ENCODE results near the gene OR3A1. TPM values are rescaled to one million over a fixed set of nuclear protein-coding genes. Genes with fewer than 3 reads are reported as not detected.

OR3A1 gene
- total RNA-seq, 1 experiment from 2014 or later = not detected

Other genes starting within 250 kb of the OR3A1 start
- not detected in 2 replicates for gene OR1D5, start 234.8 kb downstream of the OR3A1 start, total RNA-seq (2014; rRNA removed; shearing (Covaris generic))
- not detected in 2 replicates for gene OR1D2, start 193.9 kb downstream of the OR3A1 start, total RNA-seq (2014; rRNA removed; shearing (Covaris generic))
- gene OR1G1, start 170.8 kb downstream of the OR3A1 start, total RNA-seq (2014; rRNA removed; shearing (Covaris generic)) = not detected in 2 replicates
- not detected in 2 replicates for gene OR1A2, start 100.8 kb downstream of the OR3A1 start, total RNA-seq (2014; rRNA removed; shearing (Covaris generic))
- gene OR1A1, start 90.7 kb downstream of the OR3A1 start, total RNA-seq (2014; rRNA removed; shearing (Covaris generic)) = not detected in 2 replicates
- gene OR3A2, start 87.9 kb upstream of the OR3A1 start, total RNA-seq (2014; rRNA removed; shearing (Covaris generic)) = not detected in 2 replicates
- not detected in 2 replicates for gene OR1E1, start 100.0 kb upstream of the OR3A1 start, total RNA-seq (2014; rRNA removed; shearing (Covaris generic))
- not detected in 2 replicates for gene OR3A3, start 113.0 kb upstream of the OR3A1 start, total RNA-seq (2014; rRNA removed; shearing (Covaris generic))
- gene OR1E2, start 135.5 kb upstream of the OR3A1 start, total RNA-seq (2014; rRNA removed; shearing (Covaris generic)) = not detected in 2 replicates
- gene SPATA22, start 173.5 kb upstream of the OR3A1 start, total RNA-seq (2014; rRNA removed; shearing (Covaris generic)) = not detected in 2 replicates
- 0.59 and 1.8 TPM in 2 replicates for gene ASPA, start 177.6 kb upstream of the OR3A1 start, total RNA-seq (2014; rRNA removed; shearing (Covaris generic))